Measurements from ENCODE around the gene CYP4X1.
"Not testable (repeated sequence)": the region's sequence is repeated elsewhere in the genome, so short reads cannot be mapped to it uniquely, and the experiment has no call there.

Gene CYP4X1

DNA sequence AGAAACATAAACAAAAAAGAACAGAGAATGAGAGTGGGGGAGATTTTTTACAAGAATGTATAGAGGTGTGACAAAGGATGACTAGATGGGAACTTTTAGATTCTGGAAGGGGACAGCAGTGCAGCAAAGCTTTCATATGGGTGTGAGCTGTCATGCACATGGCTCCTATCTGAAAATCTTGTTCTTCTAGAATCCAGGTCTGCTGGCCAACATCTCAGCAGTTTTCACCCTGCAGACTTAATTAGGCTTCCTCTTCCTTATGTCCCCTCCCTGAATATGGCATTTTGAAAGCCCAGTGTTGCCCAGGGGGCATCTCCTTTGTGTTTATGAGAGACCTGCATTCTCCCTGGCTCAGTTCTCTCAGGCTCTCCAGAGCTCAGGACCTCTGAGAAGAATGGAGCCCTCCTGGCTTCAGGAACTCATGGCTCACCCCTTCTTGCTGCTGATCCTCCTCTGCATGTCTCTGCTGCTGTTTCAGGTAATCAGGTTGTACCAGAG lies 43.7 kb downstream of the CYP4X1 start, which contains the start of gene CYP4Z1:
Gene CYP4Z1, plus strand, starts transcription at position 135 of the 498 bp plus-strand sequence. Its CDS starts 260 bp downstream, at position 395.
- in situ Hi-C loops (cut with MboI; ENCODE audit: low pct_unique_long_range_greater_than_20kb, low sequenced_read_pairs), result no loop called here

DNA sequence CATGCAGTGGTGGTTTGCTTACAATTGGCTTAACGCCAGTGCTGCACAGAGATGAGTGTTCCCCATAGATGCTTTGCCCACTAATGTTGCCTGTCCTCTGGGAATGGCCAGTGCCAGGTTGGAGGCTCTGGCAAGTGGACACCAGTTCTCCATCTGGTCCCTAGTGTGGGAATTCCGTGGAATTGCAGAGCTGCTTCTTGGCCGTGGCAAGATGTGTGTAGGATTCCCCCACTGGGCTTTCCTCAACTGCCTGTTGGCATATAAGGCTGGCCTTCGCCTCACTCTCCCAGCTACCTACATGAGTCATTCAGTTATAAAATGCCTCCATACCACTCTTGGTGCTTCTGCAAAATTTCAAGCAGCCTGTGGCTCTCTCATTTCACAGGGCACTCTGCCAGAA lies 45.6 kb downstream of the CYP4X1 start:
- in situ Hi-C loops (cut with MboI; ENCODE audit: low pct_unique_long_range_greater_than_20kb, low sequenced_read_pairs); DNase-seq: not testable (repeated sequence)

More for the DNA sequence above, 43.7 kb downstream of the CYP4X1 start, which contains the start of gene CYP4Z1:
- DNase-seq, result no peak

DNA sequence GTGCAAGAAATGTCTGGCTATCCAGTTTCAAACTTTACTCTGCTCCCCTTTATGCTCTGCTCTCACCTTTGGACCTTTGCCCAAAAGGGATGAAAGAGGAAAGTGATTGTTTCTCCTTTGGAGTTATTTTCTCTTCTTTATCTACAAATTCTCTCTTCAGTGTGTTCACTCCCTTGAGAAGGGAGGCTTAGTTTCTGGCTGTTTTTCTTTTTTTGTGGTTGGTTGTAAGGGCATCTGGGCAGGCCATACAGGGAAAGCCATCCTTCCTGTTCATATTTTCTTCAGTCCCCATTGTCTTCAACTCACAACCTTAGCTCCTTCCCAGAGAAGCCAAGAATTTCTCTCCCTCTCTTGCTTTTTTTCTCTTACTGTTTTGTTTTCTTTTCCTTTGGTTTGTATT lies 46.0 kb downstream of the CYP4X1 start:
- in situ Hi-C loops (cut with MboI; ENCODE audit: low pct_unique_long_range_greater_than_20kb, low sequenced_read_pairs); DNase-seq: not testable (repeated sequence)

DNA sequence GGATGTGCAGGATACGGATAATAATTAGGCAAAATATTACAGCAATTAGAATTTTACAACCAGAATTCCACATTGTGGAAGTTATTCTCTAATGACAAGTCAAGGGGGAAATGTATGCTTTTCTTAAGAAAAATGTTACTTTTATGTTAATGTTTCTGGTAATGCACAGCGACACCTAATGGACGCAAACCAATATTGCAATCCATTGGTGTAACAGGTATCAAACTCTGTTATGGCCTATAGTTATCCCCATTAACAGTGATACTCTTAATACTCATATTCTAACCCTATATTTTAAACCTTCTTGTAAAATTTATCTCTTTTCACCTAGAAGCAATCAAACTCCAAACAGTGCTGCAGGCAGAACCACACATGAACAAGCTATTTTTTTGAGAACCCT lies 65.9 kb downstream of the CYP4X1 start:
- DNase-seq, result peak; percentile 28
- in situ Hi-C loops (cut with MboI; ENCODE audit: low pct_unique_long_range_greater_than_20kb, low sequenced_read_pairs), result not testable (repeated sequence)

DNA sequence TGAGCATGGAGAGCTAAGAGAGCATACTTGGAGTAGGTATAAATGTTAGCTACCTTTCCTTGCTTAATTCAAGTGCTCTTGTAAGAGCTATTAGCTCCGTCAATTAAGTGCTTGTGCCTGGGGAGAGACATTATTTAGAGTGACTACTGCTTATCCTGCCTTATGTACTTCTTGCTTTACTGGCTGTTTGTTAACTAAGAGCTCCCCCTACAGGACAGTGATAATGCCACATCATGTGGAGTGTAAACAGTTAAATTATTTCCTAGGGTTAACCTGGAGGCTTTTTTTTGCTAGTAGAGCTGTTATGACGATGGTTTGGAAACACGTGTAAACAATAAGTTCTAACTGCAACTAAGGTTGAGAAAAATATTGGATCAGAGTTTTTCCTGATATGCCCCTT lies 68.0 kb downstream of the CYP4X1 start:
- DNase-seq; in situ Hi-C loops (cut with MboI; ENCODE audit: low pct_unique_long_range_greater_than_20kb, low sequenced_read_pairs): not testable (repeated sequence)

All from KBM-7 (cell line).